Bone marrow (tissue), 2 donors: ENCODE data around the gene NOS1AP.
"Not testable (repeated sequence)": the region's sequence is repeated elsewhere in the genome, so short reads cannot be mapped to it uniquely, and the experiment has no call there.

Experiments
- DNase-seq, 2 donors: peaks; one replicate each; lab custom pipeline; 2025; lab: John Stamatoyannopoulos, UW

Gene NOS1AP

GRCh38 chr1:162195567-162195966 lies 126.1 kb downstream of the NOS1AP start:
- DNase-seq, result no peak

- no peak for DNase-seq
These were observed 126.9 kb downstream of the NOS1AP start for GRCh38 chr1:162196387-162196786.

- DNase-seq, result no peak
These were observed 127.6 kb downstream of the NOS1AP start for GRCh38 chr1:162197041-162197531.

- DNase-seq, result no peak
These were observed 128.3 kb downstream of the NOS1AP start for GRCh38 chr1:162197615-162198421.

GRCh38 chr1:162200096-162200847 lies 130.8 kb downstream of the NOS1AP start:
- DNase-seq, result no peak

GRCh38 chr1:162201062-162201461 lies 131.6 kb downstream of the NOS1AP start:
- DNase-seq, result not testable (repeated sequence)

GRCh38 chr1:162204129-162204822 lies 134.8 kb downstream of the NOS1AP start:
- no peak for DNase-seq

GRCh38 chr1:162204823-162205155 lies 135.3 kb downstream of the NOS1AP start:
- DNase-seq, result no peak

GRCh38 chr1:162206300-162206699 lies 136.8 kb downstream of the NOS1AP start:
- DNase-seq, result no peak

- no peak for DNase-seq
These were observed 137.5 kb downstream of the NOS1AP start for GRCh38 chr1:162206749-162207635.

GRCh38 chr1:162207862-162208261 lies 138.4 kb downstream of the NOS1AP start:
- DNase-seq, result no peak

- no peak for DNase-seq
These were observed 140.7 kb downstream of the NOS1AP start for GRCh38 chr1:162210196-162210595.

GRCh38 chr1:162212713-162213112 lies 143.2 kb downstream of the NOS1AP start:
- DNase-seq, result no peak

GRCh38 chr1:162213281-162213912 lies 143.9 kb downstream of the NOS1AP start:
- no peak for DNase-seq

- no peak for DNase-seq
These were observed 144.7 kb downstream of the NOS1AP start for GRCh38 chr1:162214202-162214601.

GRCh38 chr1:162215902-162216301 lies 146.4 kb downstream of the NOS1AP start:
- no peak for DNase-seq

GRCh38 chr1:162216604-162217003 lies 147.1 kb downstream of the NOS1AP start:
- no peak for DNase-seq

GRCh38 chr1:162217706-162218105 lies 148.2 kb downstream of the NOS1AP start:
- DNase-seq, result no peak

- DNase-seq, result no peak
These were observed 149.1 kb downstream of the NOS1AP start for GRCh38 chr1:162218546-162218945.

- no peak for DNase-seq
These were observed 149.5 kb downstream of the NOS1AP start for GRCh38 chr1:162218975-162219374.

- DNase-seq, result no peak
These were observed 150.0 kb downstream of the NOS1AP start for GRCh38 chr1:162219461-162219860.
